ENCODE results near the gene RGS14. TPM values are rescaled to one million over a fixed set of nuclear protein-coding genes. Genes with fewer than 3 reads are reported as not detected.

The RGS14 gene
- total and polyA plus RNA-seq, 7 experiments from 2014 or later, result 32.9 to 196 (median 100) TPM

GRCh38 chr5:177384134-177384533, 26.4 kb downstream of the RGS14 start, which contains the start of gene SLC34A1:
Gene SLC34A1 (plus strand): TSS chr5:177384434. CDS start chr5:177385742, 1,308 bp downstream.
- H3K27ac Mint-ChIP-seq, result peak within 1 kb of the TSS in 4 of 9 donors; percentile 6 to 80 (median 42)
- ATAC-seq (no peak), DNase-seq (no peak)
- peaks cover 0 to 2% (median 0%) of the 10 kb centered on the region in 11 donors for H3K9me3 Mint-ChIP-seq
- CTCF ChIA-PET, result interaction anchor here (0.7 to 4.6 kb wide), 5 partner anchors 13 to 270 kb away, joined by 3 to 75 read pairs (median 5); partner anchors contain the start of gene MXD3
- intact Hi-C loops (cut with micrococcal nuclease), result no loop called here
- Histone ChIP-seq H3K36me3 (ENCODE audit: control insufficient read depth in 2 of 3, insufficient read depth in 3 of 3, low read length in 3 of 3) (no peaks in the 10 kb centered on the region), H3K9me3 (ENCODE audit: control insufficient read depth in 2 of 3, low read length in 3 of 3) (no peaks in the 10 kb centered on the region), H3K4me1 (ENCODE audit: control insufficient read depth in 2 of 2, insufficient read depth in 2 of 2, low read length in 2 of 2) (peaks cover 18 to 26% of the 10 kb centered on the region in 2 donors), H3K4me3 (ENCODE audit: low read length) (no peak within 1 kb of the TSS), H3K27ac (ENCODE audit: low read depth, low read length) (no peak within 1 kb of the TSS), H3K27me3 (ENCODE audit: control insufficient read depth in 2 of 2, insufficient read depth in 2 of 2, low read length in 2 of 2) (no peaks in the 10 kb centered on the region)
- POLR2A ChIA-PET, result interaction anchor here (2.1 to 7.3 kb wide), 4 partner anchors 11 to 42 kb away, joined by 7 to 52 read pairs (median 8); partner anchors contain the start of gene GRK6
- H3K4me3 Mint-ChIP-seq, result peak within 1 kb of the TSS in 2 of 10 donors; percentile 4 to 37
- no peaks in the 10 kb centered on the region for H3K36me3 Mint-ChIP-seq
- peaks cover 33 to 54% (median 43%) of the 10 kb centered on the region in 7 donors for H3K4me1 Mint-ChIP-seq
- peaks cover 0 to 4% (median 0%) of the 10 kb centered on the region in 5 donors for H3K27me3 Mint-ChIP-seq

GRCh38 chr5:177385720-177386119, 28.0 kb downstream of the RGS14 start:
- no peaks in the 10 kb centered on the region for H3K36me3 ChIP-seq (ENCODE audit: control insufficient read depth in 2 of 3, insufficient read depth in 3 of 3, low read length in 3 of 3)
- H3K27ac ChIP-seq (ENCODE audit: low read depth, low read length), result no peak overlapping the region
- H3K9me3 ChIP-seq (ENCODE audit: control insufficient read depth in 2 of 3, low read length in 3 of 3), result no peaks in the 10 kb centered on the region
- H3K27ac Mint-ChIP-seq, result peak overlapping the region in 1 of 9 donors; percentile 6
- intact Hi-C loops (cut with micrococcal nuclease), result no loop called here
- CTCF ChIA-PET, result interaction anchor here (1.0 to 7.5 kb wide), 3 partner anchors 14 to 70 kb away, joined by 3 to 149 read pairs (median 4); no protein-coding TSS in a partner anchor
- H3K9me3 Mint-ChIP-seq, result peaks cover 0 to 2% (median 0%) of the 10 kb centered on the region in 11 donors
- H3K4me1 Mint-ChIP-seq, result peaks cover 39 to 58% (median 49%) of the 10 kb centered on the region in 7 donors
- POLR2A ChIA-PET, result interaction anchor here (0.6 to 7.3 kb wide), 3 partner anchors 12 to 140 kb away, joined by 4 to 52 read pairs (median 6); no protein-coding TSS in a partner anchor
- H3K36me3 Mint-ChIP-seq, result no peaks in the 10 kb centered on the region
- no peak overlapping the region for H3K4me3 Mint-ChIP-seq
- peaks cover 0 to 4% (median 0%) of the 10 kb centered on the region in 5 donors for H3K27me3 Mint-ChIP-seq
- no peak for ATAC-seq
- no peak overlapping the region for H3K4me3 ChIP-seq (ENCODE audit: low read length)
- peaks cover 31 to 38% of the 10 kb centered on the region in 2 donors for H3K4me1 ChIP-seq (ENCODE audit: control insufficient read depth in 2 of 2, insufficient read depth in 2 of 2, low read length in 2 of 2)
- DNase-seq, result no peak
- H3K27me3 ChIP-seq (ENCODE audit: control insufficient read depth in 2 of 2, insufficient read depth in 2 of 2, low read length in 2 of 2), result no peaks in the 10 kb centered on the region

- ChIA-PET CTCF (interaction anchor here (0.5 to 7.5 kb wide), 6 partner anchors 14 to 771 kb away, joined by 3 to 149 read pairs (median 4); no protein-coding TSS in a partner anchor), POLR2A (interaction anchor here (1.7 to 7.3 kb wide), 2 partner anchors 13 to 69 kb away, joined by 6 to 52 read pairs; no protein-coding TSS in a partner anchor)
- intact Hi-C loops (cut with micrococcal nuclease), result no loop called here
- Histone ChIP-seq H3K4me1 (ENCODE audit: control insufficient read depth in 2 of 2, insufficient read depth in 2 of 2, low read length in 2 of 2) (peaks cover 33 to 42% of the 10 kb centered on the region in 2 donors), H3K27me3 (ENCODE audit: control insufficient read depth in 2 of 2, insufficient read depth in 2 of 2, low read length in 2 of 2) (no peaks in the 10 kb centered on the region), H3K4me3 (ENCODE audit: low read length) (no peak overlapping the region), H3K36me3 (ENCODE audit: control insufficient read depth in 2 of 3, insufficient read depth in 3 of 3, low read length in 3 of 3) (no peaks in the 10 kb centered on the region), H3K9me3 (ENCODE audit: control insufficient read depth in 2 of 3, low read length in 3 of 3) (no peaks in the 10 kb centered on the region), H3K27ac (ENCODE audit: low read depth, low read length) (no peak overlapping the region)
- Mint-ChIP-seq H3K36me3 (no peaks in the 10 kb centered on the region), H3K4me1 (peaks cover 35 to 60% (median 52%) of the 10 kb centered on the region in 7 donors), H3K27me3 (peaks cover 0 to 4% (median 0%) of the 10 kb centered on the region in 5 donors), H3K27ac (no peak overlapping the region), H3K4me3 (no peak overlapping the region), H3K9me3 (peaks cover 0 to 2% (median 0%) of the 10 kb centered on the region in 11 donors)
- DNase-seq (no peak), ATAC-seq (no peak)
Measured at GRCh38 chr5:177386542-177386941, 28.8 kb downstream of the RGS14 start.

- ChIA-PET CTCF (interaction anchor here (0.5 to 7.5 kb wide), 4 partner anchors 10 to 68 kb away, joined by 3 to 149 read pairs (median 12); no protein-coding TSS in a partner anchor), POLR2A (interaction anchor here (0.6 to 7.3 kb wide), 4 partner anchors 14 to 765 kb away, joined by 3 to 52 read pairs (median 6); no protein-coding TSS in a partner anchor)
- ATAC-seq (no peak), DNase-seq (no peak)
- Mint-ChIP-seq H3K4me1 (peaks cover 33 to 60% (median 48%) of the 10 kb centered on the region in 7 donors), H3K27ac (peak overlapping the region in 1 of 9 donors; percentile 14), H3K9me3 (peaks cover 0 to 2% (median 0%) of the 10 kb centered on the region in 11 donors), H3K36me3 (no peaks in the 10 kb centered on the region), H3K27me3 (peaks cover 0 to 4% (median 0%) of the 10 kb centered on the region in 5 donors), H3K4me3 (no peak overlapping the region)
- intact Hi-C loops (cut with micrococcal nuclease), result no loop called here
- Histone ChIP-seq H3K27ac (ENCODE audit: low read depth, low read length) (no peak overlapping the region), H3K27me3 (ENCODE audit: control insufficient read depth in 2 of 2, insufficient read depth in 2 of 2, low read length in 2 of 2) (no peaks in the 10 kb centered on the region), H3K9me3 (ENCODE audit: control insufficient read depth in 2 of 3, low read length in 3 of 3) (no peaks in the 10 kb centered on the region), H3K4me1 (ENCODE audit: control insufficient read depth in 2 of 2, insufficient read depth in 2 of 2, low read length in 2 of 2) (peaks cover 33 to 39% of the 10 kb centered on the region in 2 donors), H3K36me3 (ENCODE audit: control insufficient read depth in 2 of 3, insufficient read depth in 3 of 3, low read length in 3 of 3) (no peaks in the 10 kb centered on the region), H3K4me3 (ENCODE audit: low read length) (no peak overlapping the region)
Measured at GRCh38 chr5:177387405-177387804, 29.7 kb downstream of the RGS14 start.

GRCh38 chr5:177388521-177389052, 30.9 kb downstream of the RGS14 start:
- Histone ChIP-seq H3K27ac (ENCODE audit: low read depth, low read length) (no peak overlapping the region), H3K4me1 (ENCODE audit: control insufficient read depth in 2 of 2, insufficient read depth in 2 of 2, low read length in 2 of 2) (peaks cover 31 to 33% of the 10 kb centered on the region in 2 donors), H3K4me3 (ENCODE audit: low read length) (no peak overlapping the region), H3K9me3 (ENCODE audit: control insufficient read depth in 2 of 3, low read length in 3 of 3) (no peaks in the 10 kb centered on the region), H3K27me3 (ENCODE audit: control insufficient read depth in 2 of 2, insufficient read depth in 2 of 2, low read length in 2 of 2) (no peaks in the 10 kb centered on the region), H3K36me3 (ENCODE audit: control insufficient read depth in 2 of 3, insufficient read depth in 3 of 3, low read length in 3 of 3) (no peaks in the 10 kb centered on the region)
- ChIA-PET POLR2A (interaction anchor here (1.0 to 5.1 kb wide), 8 partner anchors 8 to 66 kb away, joined by 5 to 48 read pairs (median 13); partner anchors contain the start of genes GRK6, PFN3, PRR7 and RGS14), CTCF (interaction anchor here (0.6 to 7.5 kb wide), 10 partner anchors 11 to 112 kb away, joined by 4 to 149 read pairs (median 22); partner anchors contain the start of genes PDLIM7, PFN3, PRR7 and RGS14)
- DNase-seq (no peak), ATAC-seq (no peak)
- Mint-ChIP-seq H3K4me1 (peaks cover 34 to 49% (median 41%) of the 10 kb centered on the region in 7 donors), H3K4me3 (peak overlapping the region in 7 of 10 donors; percentile 34 to 68 (median 64)), H3K9me3 (peaks cover 0 to 2% (median 0%) of the 10 kb centered on the region in 11 donors), H3K27ac (peak overlapping the region in 6 of 9 donors; percentile 51 to 85 (median 77)), H3K36me3 (no peaks in the 10 kb centered on the region), H3K27me3 (peaks cover 0 to 4% (median 0%) of the 10 kb centered on the region in 5 donors)
- intact Hi-C loops (cut with micrococcal nuclease), result loop anchor here in 1 of 2 donors (2.0 kb wide), 1 partner anchor 16 kb away; no protein-coding TSS in a partner anchor

Measured in naive thymus-derived CD4-positive, alpha-beta T cell (primary cell).